ENCODE measurements around the gene IRAK3. TPM values are rescaled to one million over a fixed set of nuclear protein-coding genes. Genes with fewer than 3 reads are reported as not detected.
A peak's percentile ranks its signal among the peaks of the same experiment; 100 is the strongest.
"Not testable (repeated sequence)": the region's sequence is repeated elsewhere in the genome, so short reads cannot be mapped to it uniquely, and the experiment has no call there.

Gene IRAK3
- total RNA-seq, 2 experiments from 2014 or later = 1.0 to 1.8 TPM

- no peak for DNase-seq
- Mint-ChIP-seq H3K36me3 (ENCODE audit: low read depth) (peaks cover 4% of the 10 kb centered on the region), H3K27ac (no peak overlapping the region), H3K9me3 (peaks cover 6% of the 10 kb centered on the region), H3K4me1 (peaks cover 2% of the 10 kb centered on the region), H3K27me3 (peaks cover 37% of the 10 kb centered on the region), H3K4me3 (no peak overlapping the region)
- CTCF ChIA-PET = interaction anchor here (1.0 to 1.4 kb wide), 2 partner anchors 87 to 225 kb away, joined by 3 read pairs; no protein-coding TSS in a partner anchor
- POLR2A ChIA-PET = interaction anchor here (2.9 kb wide), 1 partner anchor 14 kb away, joined by 10 read pairs; the partner anchor contains the start of gene TMBIM4
Observed at GRCh38 chr12:66182956-66183355, 6.1 kb upstream of the IRAK3 start.

DNA sequence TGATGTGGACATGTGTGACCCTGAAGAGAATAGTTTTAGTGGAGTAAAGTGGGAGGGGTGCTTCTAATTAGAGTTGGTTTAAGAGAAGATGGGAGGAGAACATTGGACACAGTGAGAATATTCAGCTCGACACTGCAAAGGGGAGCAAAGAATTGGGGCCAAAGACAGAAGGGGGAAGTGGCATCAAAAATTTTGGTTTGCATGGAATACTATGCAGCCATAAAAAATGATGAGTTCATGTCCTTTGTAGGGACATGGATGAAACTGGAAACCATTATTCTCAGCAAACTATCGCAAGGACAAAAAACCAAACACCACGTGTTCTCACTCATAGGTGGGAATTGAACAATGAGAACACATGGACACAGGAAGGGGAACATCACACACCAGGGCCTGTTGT, 4.2 kb upstream of the IRAK3 start:
- CTCF ChIA-PET; H3K9me3 Mint-ChIP-seq; POLR2A ChIA-PET; H3K36me3 Mint-ChIP-seq (ENCODE audit: low read depth); DNase-seq; H3K4me3 Mint-ChIP-seq; H3K27ac Mint-ChIP-seq: not testable (repeated sequence)
- Mint-ChIP-seq H3K27me3 (peaks cover 41% of the 10 kb centered on the region), H3K4me1 (peaks cover 10% of the 10 kb centered on the region)

- ChIA-PET POLR2A (interaction anchor here (1.4 kb wide), 1 partner anchor 57 kb away, joined by 4 read pairs; the partner anchor contains the start of gene LLPH), CTCF (no interaction called here)
- no peak overlapping the region for H3K4me3 Mint-ChIP-seq
- H3K4me1 Mint-ChIP-seq = peaks cover 10% of the 10 kb centered on the region
- no peak for DNase-seq
- peaks cover 58% of the 10 kb centered on the region for H3K27me3 Mint-ChIP-seq
- peaks cover 6% of the 10 kb centered on the region for H3K36me3 Mint-ChIP-seq (ENCODE audit: low read depth)
- no peak overlapping the region for H3K27ac Mint-ChIP-seq
- H3K9me3 Mint-ChIP-seq = peaks cover 6% of the 10 kb centered on the region
Observed at GRCh38 chr12:66187036-66187435, 2.0 kb upstream of the IRAK3 start.

DNA sequence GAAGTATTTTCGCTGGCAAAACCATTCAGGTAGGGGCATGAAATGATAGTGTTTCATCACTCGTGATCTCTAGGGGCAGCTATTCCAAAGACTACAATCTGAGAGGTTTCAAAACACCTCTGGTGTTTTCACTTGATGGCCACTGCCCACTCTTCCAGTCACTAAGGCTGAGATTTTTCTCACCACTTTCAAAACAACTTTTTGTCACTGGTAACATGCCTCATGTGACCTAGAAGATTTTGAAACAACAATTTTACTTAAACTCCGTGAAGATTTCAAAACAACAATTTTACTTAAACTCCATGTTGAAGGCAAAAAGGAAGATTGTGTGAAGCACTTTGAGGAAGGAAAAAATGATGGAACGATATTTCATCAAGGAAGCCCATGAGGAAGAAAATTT, 1.2 kb upstream of the IRAK3 start:
- Mint-ChIP-seq H3K27ac (no peak overlapping the region), H3K9me3 (peaks cover 6% of the 10 kb centered on the region), H3K36me3 (ENCODE audit: low read depth) (peaks cover 6% of the 10 kb centered on the region), H3K4me3 (peak overlapping the region; percentile 36), H3K27me3 (peaks cover 50% of the 10 kb centered on the region), H3K4me1 (peaks cover 10% of the 10 kb centered on the region)
- POLR2A ChIA-PET = no interaction called here
- no peak for DNase-seq
- CTCF ChIA-PET = no interaction called here

- POLR2A ChIA-PET = interaction anchor here (1.6 kb wide), 1 partner anchor 20 kb away, joined by 13 read pairs; the partner anchor contains the start of gene TMBIM4
- H3K4me1 Mint-ChIP-seq = peaks cover 10% of the 10 kb centered on the region
- peaks cover 6% of the 10 kb centered on the region for H3K36me3 Mint-ChIP-seq (ENCODE audit: low read depth)
- CTCF ChIA-PET = no interaction called here
- H3K9me3 Mint-ChIP-seq = peaks cover 5% of the 10 kb centered on the region
- no peak overlapping the region for H3K27ac Mint-ChIP-seq
- peaks cover 43% of the 10 kb centered on the region for H3K27me3 Mint-ChIP-seq
- H3K4me3 Mint-ChIP-seq = peak overlapping the region; percentile 53
- no peak for DNase-seq
Observed at GRCh38 chr12:66189486-66189843, 451 bp downstream of the IRAK3 start.

- Mint-ChIP-seq H3K36me3 (ENCODE audit: low read depth) (peaks cover 6% of the 10 kb centered on the region), H3K4me1 (peaks cover 10% of the 10 kb centered on the region), H3K27me3 (peaks cover 42% of the 10 kb centered on the region), H3K9me3 (peaks cover under 1% of the 10 kb centered on the region), H3K4me3 (peak overlapping the region; percentile 53), H3K27ac (no peak overlapping the region)
- ChIA-PET POLR2A (no interaction called here), CTCF (interaction anchor here (0.6 kb wide), 1 partner anchor 20 kb away, joined by 3 read pairs; the partner anchor contains the start of gene TMBIM4)
- DNase-seq = no peak
Observed at GRCh38 chr12:66189889-66190288, 875 bp downstream of the IRAK3 start.

DNA sequence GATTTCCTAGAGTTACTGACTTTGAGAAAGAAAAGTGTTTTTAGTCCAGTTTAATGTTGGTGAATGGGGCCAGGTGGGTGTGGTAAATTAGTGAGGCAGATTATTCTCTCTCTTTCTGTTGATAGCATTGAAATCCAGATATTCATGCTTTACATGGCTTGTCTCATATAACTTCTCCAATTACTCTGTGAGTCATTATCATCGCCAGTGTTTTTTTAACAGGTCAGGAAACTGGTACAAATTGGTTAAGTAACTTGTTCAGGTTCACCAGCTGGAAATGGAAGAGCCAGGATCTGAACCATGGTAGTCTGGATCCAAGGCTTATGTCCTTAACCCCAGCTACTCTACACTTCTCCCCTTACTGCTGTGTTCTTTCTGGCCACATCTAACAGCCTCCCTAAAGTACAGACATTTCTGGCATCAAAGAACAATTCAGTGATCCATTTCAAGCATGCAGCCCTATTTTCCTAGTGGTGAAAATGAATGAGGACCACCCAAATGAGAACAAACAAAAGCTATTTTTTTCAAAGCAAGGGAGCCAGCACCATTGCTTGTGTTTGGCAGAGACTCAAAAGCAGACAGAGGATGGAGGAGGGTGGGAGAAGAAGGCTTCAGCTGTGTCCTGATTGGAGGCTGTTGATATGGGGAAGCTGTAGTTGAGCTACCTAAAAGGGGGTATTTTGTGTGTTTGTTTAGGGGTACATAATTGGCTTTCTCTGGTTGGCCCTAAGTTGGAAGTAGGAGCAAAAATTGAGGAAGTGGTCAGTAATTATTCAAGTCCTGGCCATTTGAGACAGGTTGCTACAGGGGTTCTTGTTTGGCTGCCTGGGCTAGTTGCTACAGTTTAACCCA, 1.7 kb downstream of the IRAK3 start:
- Mint-ChIP-seq H3K27ac (no peak overlapping the region), H3K4me3 (no peak overlapping the region), H3K4me1 (peaks cover 14% of the 10 kb centered on the region), H3K36me3 (ENCODE audit: low read depth) (peaks cover 9% of the 10 kb centered on the region), H3K27me3 (peaks cover 46% of the 10 kb centered on the region), H3K9me3 (no peaks in the 10 kb centered on the region)
- CTCF ChIA-PET = no interaction called here
- no peak for DNase-seq
- POLR2A ChIA-PET = interaction anchor here (1.2 kb wide), 1 partner anchor 21 kb away, joined by 4 read pairs; the partner anchor contains the start of gene TMBIM4

DNA sequence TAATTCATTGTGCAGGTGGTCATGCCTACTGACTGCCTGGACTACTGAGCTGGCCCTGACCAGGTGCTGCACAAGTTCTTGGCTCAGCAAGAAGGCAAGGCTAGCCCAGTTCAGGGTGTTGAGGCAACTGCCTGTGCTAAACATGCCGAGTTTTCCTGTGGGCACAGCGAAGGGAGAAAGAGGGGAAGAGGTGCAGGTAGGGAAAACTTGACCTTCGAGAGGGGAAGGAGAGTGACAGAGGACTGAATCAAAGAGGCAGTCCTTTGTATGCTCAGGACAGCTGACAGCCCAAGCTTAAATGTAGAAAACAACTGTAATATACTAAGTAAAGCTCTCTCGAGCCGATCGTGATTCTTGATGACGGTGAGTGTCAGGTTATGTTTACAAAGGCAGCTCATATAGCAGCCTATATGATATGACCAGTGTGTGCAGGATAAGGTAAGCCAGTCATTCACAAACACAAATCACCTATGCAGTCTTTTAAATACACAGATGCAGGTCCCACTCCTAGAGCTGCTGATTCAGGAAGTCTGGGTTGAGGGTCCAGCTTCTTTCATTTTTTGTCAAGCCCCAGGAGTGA, 2.6 kb downstream of the IRAK3 start:
- Mint-ChIP-seq H3K36me3 (ENCODE audit: low read depth) (peaks cover 9% of the 10 kb centered on the region), H3K27me3 (peaks cover 43% of the 10 kb centered on the region), H3K27ac (no peak overlapping the region), H3K4me1 (peaks cover 16% of the 10 kb centered on the region), H3K9me3 (no peaks in the 10 kb centered on the region), H3K4me3 (no peak overlapping the region)
- POLR2A ChIA-PET = interaction anchor here (1.2 kb wide), 1 partner anchor 22 kb away, joined by 4 read pairs; the partner anchor contains the start of gene TMBIM4
- DNase-seq = no peak
- CTCF ChIA-PET = no interaction called here

DNA sequence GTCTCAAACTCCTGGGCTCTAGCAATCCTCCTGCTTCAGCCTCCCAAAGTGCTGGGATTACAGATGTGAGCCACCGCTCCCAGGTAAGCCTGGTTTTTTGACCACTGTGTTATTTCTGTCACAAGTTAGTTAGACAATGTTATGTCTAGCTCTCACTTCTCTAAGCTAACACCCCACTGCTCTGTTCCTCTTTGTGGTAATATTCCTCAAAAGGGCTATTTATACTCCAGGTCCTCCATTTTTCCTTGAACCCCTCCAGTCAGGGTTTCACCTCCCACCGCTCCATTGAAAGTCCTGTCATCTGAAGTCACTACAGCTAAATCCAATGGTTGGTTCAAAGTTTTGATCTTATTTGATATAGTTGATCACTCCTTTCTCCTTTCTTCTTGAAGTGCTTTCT, 5.1 kb downstream of the IRAK3 start:
- CTCF ChIA-PET = no interaction called here
- no peaks in the 10 kb centered on the region for H3K9me3 Mint-ChIP-seq
- peaks cover 14% of the 10 kb centered on the region for H3K4me1 Mint-ChIP-seq
- H3K36me3 Mint-ChIP-seq (ENCODE audit: low read depth) = peaks cover 3% of the 10 kb centered on the region
- peaks cover 32% of the 10 kb centered on the region for H3K27me3 Mint-ChIP-seq
- no peak for DNase-seq
- no peak overlapping the region for H3K4me3 Mint-ChIP-seq
- no peak overlapping the region for H3K27ac Mint-ChIP-seq
- POLR2A ChIA-PET = no interaction called here

DNA sequence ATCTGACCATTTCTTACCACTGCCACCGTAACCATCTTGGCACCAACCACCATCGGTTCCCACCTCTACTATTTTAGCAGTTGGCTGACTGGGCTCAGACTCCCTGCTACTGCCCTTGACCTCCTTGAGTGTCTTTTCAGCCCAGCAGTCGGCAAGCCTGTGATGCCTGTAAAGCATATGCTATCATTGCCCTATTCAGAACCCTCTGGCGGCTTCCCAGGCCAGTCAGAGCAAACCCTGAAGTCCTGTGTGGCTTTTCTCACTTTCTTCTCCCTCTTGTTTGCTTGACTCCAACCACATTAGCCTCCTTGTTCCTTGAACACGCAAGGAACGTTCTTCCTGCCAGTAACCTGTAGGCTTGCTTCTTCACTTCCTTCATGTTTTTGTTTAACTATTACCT, 6.2 kb downstream of the IRAK3 start:
- H3K4me1 Mint-ChIP-seq = peaks cover 11% of the 10 kb centered on the region
- POLR2A ChIA-PET = no interaction called here
- DNase-seq = no peak
- CTCF ChIA-PET = no interaction called here
- H3K27me3 Mint-ChIP-seq = peaks cover 28% of the 10 kb centered on the region
- peaks cover 3% of the 10 kb centered on the region for H3K36me3 Mint-ChIP-seq (ENCODE audit: low read depth)
- peaks cover 4% of the 10 kb centered on the region for H3K9me3 Mint-ChIP-seq
- no peak overlapping the region for H3K27ac Mint-ChIP-seq
- no peak overlapping the region for H3K4me3 Mint-ChIP-seq

DNA sequence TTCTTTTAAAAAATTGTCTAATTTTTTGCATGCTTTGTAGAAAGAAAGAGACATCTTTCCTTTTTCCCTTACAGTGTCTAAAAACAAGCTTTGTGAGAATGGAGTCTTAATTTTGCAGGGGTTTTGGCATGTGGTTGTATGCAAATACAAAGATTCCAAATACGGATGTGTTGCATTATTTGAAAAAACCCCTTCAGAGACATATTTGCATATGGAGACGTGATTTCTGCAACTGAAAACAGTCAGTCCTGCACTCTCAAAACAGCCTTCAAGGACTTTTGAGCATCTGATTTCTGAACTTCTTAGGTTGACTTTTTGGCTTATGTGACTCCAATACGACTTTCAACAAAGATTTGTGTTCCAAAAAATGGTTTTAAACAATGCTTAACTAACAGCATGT, 7.8 kb downstream of the IRAK3 start:
- ChIA-PET POLR2A (interaction anchor here (1.2 to 1.8 kb wide), 2 partner anchors 27 to 66 kb away, joined by 3 to 11 read pairs; partner anchors contain the start of genes LLPH and TMBIM4), CTCF (interaction anchor here (1.3 kb wide), 1 partner anchor 38 kb away, joined by 5 read pairs; no protein-coding TSS in a partner anchor)
- Mint-ChIP-seq H3K9me3 (peaks cover 8% of the 10 kb centered on the region), H3K4me3 (no peak overlapping the region), H3K27me3 (peaks cover 13% of the 10 kb centered on the region), H3K27ac (peak overlapping the region; percentile 33), H3K4me1 (peaks cover 11% of the 10 kb centered on the region), H3K36me3 (ENCODE audit: low read depth) (peaks cover 3% of the 10 kb centered on the region)
- DNase-seq = no peak

DNA sequence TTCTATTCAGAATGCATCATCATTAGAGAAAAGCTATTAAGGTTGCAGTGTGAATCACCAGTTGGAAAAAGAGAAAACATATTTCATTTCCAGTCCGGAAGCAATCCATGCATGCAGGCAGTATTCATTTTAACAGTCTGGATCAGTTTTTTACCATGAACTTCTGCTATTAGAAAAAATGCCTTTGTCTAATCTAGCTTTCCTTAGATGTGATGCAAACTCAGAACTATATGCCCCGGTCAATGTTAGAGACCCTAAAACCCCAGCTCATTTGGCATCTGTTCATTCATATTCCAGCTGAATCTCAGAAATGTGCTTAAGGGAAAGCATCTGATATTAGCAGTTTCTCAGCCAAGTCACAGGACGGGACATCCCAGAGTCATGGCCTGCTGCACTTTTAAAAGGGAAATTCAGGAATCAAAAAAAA, 8.5 kb downstream of the IRAK3 start:
- H3K4me3 Mint-ChIP-seq = no peak overlapping the region
- peaks cover 3% of the 10 kb centered on the region for H3K36me3 Mint-ChIP-seq (ENCODE audit: low read depth)
- no peak overlapping the region for H3K27ac Mint-ChIP-seq
- ChIA-PET CTCF (interaction anchor here (1.1 to 1.3 kb wide), 2 partner anchors 28 to 37 kb away, joined by 3 to 5 read pairs; no protein-coding TSS in a partner anchor), POLR2A (no interaction called here)
- peaks cover 11% of the 10 kb centered on the region for H3K4me1 Mint-ChIP-seq
- peaks cover 14% of the 10 kb centered on the region for H3K27me3 Mint-ChIP-seq
- no peak for DNase-seq
- peaks cover 8% of the 10 kb centered on the region for H3K9me3 Mint-ChIP-seq

GRCh38 chr12:66199141-66199540, 10.1 kb downstream of the IRAK3 start:
- CTCF ChIA-PET = no interaction called here
- peaks cover 10% of the 10 kb centered on the region for H3K27me3 Mint-ChIP-seq
- no peak overlapping the region for H3K27ac Mint-ChIP-seq
- H3K4me1 Mint-ChIP-seq = peaks cover 18% of the 10 kb centered on the region
- H3K36me3 Mint-ChIP-seq (ENCODE audit: low read depth) = peaks cover 3% of the 10 kb centered on the region
- no peak overlapping the region for H3K4me3 Mint-ChIP-seq
- POLR2A ChIA-PET = no interaction called here
- no peak for DNase-seq
- peaks cover 8% of the 10 kb centered on the region for H3K9me3 Mint-ChIP-seq
